ENCODE measurements around the gene SLC38A4. TPM values are rescaled to one million over a fixed set of nuclear protein-coding genes. Genes with fewer than 3 reads are reported as not detected.
"Not testable (repeated sequence)": the region's sequence is repeated elsewhere in the genome, so short reads cannot be mapped to it uniquely, and the experiment has no call there.

SLC38A4 gene
- total RNA-seq, 2 donors from 2014 or later = 0.28 to 2.0 TPM

GRCh38 chr12:46858368-46858767, 32.6 kb upstream of the SLC38A4 start:
- no peak for TF ChIP-seq CTCF (IDR thresholded peaks at IDR 0.05)
- H3K36me3 ChIP-seq = no peaks in the 10 kb centered on the region
- no peaks in the 10 kb centered on the region for H3K4me1 ChIP-seq
- no peak overlapping the region for H3K4me3 ChIP-seq
- H3K27me3 ChIP-seq = no peaks in the 10 kb centered on the region
- no peak for DNase-seq (ENCODE audit: low spot score)
- peaks cover 0 to 9% of the 10 kb centered on the region in 2 donors for H3K9me3 ChIP-seq
- H3K27ac ChIP-seq = no peak overlapping the region

DNA sequence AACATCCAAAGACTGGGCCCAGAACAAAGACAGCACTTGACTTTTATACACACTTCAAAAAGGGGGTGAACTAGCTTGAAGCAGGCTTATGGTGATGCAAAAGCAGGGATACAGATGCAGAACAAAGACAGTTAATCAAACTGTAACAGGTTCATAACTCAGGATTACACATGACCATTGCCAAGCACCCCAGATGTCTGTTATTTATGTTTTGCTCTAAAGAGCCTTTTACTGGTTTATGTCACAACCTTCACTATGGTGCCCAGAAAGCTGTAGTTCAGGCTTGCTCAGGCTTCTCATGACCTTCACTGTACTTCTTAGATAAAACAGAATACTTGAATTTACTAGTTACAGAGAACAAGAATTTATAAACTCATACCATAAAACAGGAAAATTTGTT, 31.7 kb upstream of the SLC38A4 start:
- Histone ChIP-seq H3K4me3 (no peak overlapping the region), H3K9me3 (peaks cover 0 to 9% of the 10 kb centered on the region in 2 donors), H3K36me3 (no peaks in the 10 kb centered on the region), H3K27ac (no peak overlapping the region), H3K27me3 (no peaks in the 10 kb centered on the region), H3K4me1 (no peaks in the 10 kb centered on the region)
- no peak for DNase-seq (ENCODE audit: low spot score)
- TF ChIP-seq CTCF (IDR thresholded peaks at IDR 0.05) = no peak

DNA sequence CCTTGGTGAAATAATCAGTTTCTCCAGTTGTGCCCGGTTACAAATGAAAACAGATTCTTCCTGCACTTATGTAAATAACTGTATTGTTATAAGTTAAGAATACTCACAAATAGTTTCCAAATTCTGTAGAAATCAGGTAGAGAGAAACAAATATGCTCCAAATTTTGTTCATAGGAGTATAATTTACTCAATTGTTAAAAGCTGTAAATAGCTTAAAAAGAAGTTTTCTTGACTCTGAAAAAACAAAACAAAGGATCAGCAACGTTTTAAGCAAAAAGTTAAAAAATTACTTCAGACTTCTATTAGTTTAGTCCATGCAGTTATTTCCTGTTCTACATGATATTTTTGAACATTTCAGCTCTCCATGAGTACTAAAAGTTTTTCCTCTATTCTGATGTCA, 30.0 kb upstream of the SLC38A4 start:
- no peak overlapping the region for H3K27ac ChIP-seq
- no peak for TF ChIP-seq CTCF (IDR thresholded peaks at IDR 0.05)
- no peaks in the 10 kb centered on the region for H3K4me1 ChIP-seq
- H3K36me3 ChIP-seq = no peaks in the 10 kb centered on the region
- no peaks in the 10 kb centered on the region for H3K27me3 ChIP-seq
- no peak for DNase-seq (ENCODE audit: low spot score)
- peaks cover 0 to 9% of the 10 kb centered on the region in 2 donors for H3K9me3 ChIP-seq
- no peak overlapping the region for H3K4me3 ChIP-seq

- H3K27me3 ChIP-seq; H3K27ac ChIP-seq; H3K36me3 ChIP-seq; H3K4me1 ChIP-seq; H3K9me3 ChIP-seq; H3K4me3 ChIP-seq; DNase-seq (ENCODE audit: low spot score): not testable (repeated sequence)
These were observed 28.4 kb upstream of the SLC38A4 start for GRCh38 chr12:46854188-46854587.

GRCh38 chr12:46848792-46849191, 23.0 kb upstream of the SLC38A4 start:
- DNase-seq (ENCODE audit: low spot score); H3K27ac ChIP-seq; H3K4me3 ChIP-seq; H3K36me3 ChIP-seq; H3K9me3 ChIP-seq; H3K27me3 ChIP-seq; H3K4me1 ChIP-seq: not testable (repeated sequence)

DNA sequence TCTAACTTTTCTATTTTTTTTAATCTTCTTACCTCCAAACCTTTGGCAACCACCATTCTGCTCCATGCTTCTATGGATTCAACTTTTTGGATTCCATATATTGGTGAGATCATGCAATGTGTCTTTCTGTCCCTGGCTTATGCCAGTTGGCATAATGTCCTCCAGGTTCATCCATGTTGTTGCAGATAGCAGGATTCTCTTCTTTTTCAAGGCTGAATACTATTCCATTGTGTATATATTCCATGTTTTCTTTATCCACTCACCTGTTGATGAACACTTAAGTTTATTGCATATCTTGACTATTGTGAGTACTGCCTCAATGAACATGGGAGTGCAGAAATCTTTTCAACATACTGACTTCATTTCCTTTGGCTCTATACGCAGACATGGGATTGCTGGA, 21.2 kb upstream of the SLC38A4 start:
- H3K9me3 ChIP-seq = no peaks in the 10 kb centered on the region
- H3K36me3 ChIP-seq = no peaks in the 10 kb centered on the region
- H3K4me1 ChIP-seq = no peaks in the 10 kb centered on the region
- H3K4me3 ChIP-seq = no peak overlapping the region
- no peaks in the 10 kb centered on the region for H3K27me3 ChIP-seq
- no peak overlapping the region for H3K27ac ChIP-seq
- no peak for TF ChIP-seq CTCF (IDR thresholded peaks at IDR 0.05)
- DNase-seq (ENCODE audit: low spot score) = no peak

- Histone ChIP-seq H3K9me3 (no peaks in the 10 kb centered on the region), H3K27ac (no peak overlapping the region), H3K4me1 (no peaks in the 10 kb centered on the region), H3K27me3 (no peaks in the 10 kb centered on the region), H3K36me3 (no peaks in the 10 kb centered on the region), H3K4me3 (no peak overlapping the region)
- no peak for TF ChIP-seq CTCF (IDR thresholded peaks at IDR 0.05)
- DNase-seq (ENCODE audit: low spot score) = no peak
These were observed 18.0 kb upstream of the SLC38A4 start for GRCh38 chr12:46843811-46844210.
